Tibial nerve (tissue), 4 donors: ENCODE measurements around the gene PRKCZ.

Experiments
- EP300 ChIP-seq, 2 donors: sonication (generic); formaldehyde crosslinking; IDR thresholded peaks; one replicate each; pipeline ENCODE4 v1.6.1; 2017; ENCODE audit warnings: antibody characterized with exemption in 2 of 2, mild to moderate bottlenecking in 1 of 2
- TF ChIP-seq, protein P1 (sequence below), 5 experiments: fragments of 200-600 bp in 3 of 5; fragments of 450-650 bp in 2 of 5; sonication (generic) in 3 of 5; IDR thresholded peaks; one replicate each; pipeline ENCODE4 v1.5.1; 2016 to 2019; ENCODE audit warnings: antibody characterized with exemption in 5 of 5, mild to moderate bottlenecking in 3 of 5, moderate library complexity in 2 of 5

DNA sequence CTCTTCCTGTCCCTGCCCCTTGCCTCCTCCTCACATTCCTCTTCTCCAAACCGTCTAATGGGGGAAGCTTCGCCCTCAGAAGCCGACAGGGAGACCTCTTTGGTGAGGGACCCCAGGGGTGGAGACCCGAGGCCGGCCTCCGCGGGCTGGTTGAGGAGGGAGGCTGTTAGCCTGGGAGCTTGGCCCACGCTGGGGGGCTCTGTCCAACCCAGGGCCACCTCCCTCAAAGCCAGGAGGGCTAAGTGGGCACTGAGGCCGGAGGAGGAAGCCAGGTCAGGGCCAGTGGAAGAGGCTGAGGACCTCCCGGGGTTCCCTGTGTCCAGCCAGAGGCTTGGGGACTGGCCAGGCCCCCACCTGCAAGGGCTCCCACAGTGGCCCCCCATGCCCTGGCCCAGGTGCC lies 25.8 kb upstream of the PRKCZ start:
- TF ChIP-seq, protein P1, sequence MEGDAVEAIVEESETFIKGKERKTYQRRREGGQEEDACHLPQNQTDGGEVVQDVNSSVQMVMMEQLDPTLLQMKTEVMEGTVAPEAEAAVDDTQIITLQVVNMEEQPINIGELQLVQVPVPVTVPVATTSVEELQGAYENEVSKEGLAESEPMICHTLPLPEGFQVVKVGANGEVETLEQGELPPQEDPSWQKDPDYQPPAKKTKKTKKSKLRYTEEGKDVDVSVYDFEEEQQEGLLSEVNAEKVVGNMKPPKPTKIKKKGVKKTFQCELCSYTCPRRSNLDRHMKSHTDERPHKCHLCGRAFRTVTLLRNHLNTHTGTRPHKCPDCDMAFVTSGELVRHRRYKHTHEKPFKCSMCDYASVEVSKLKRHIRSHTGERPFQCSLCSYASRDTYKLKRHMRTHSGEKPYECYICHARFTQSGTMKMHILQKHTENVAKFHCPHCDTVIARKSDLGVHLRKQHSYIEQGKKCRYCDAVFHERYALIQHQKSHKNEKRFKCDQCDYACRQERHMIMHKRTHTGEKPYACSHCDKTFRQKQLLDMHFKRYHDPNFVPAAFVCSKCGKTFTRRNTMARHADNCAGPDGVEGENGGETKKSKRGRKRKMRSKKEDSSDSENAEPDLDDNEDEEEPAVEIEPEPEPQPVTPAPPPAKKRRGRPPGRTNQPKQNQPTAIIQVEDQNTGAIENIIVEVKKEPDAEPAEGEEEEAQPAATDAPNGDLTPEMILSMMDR (IDR thresholded peaks at IDR 0.05), result no peak
- TF ChIP-seq EP300 (IDR thresholded peaks at IDR 0.05), result no peak
